GM18520 (cell line): ENCODE data around the gene CHCHD4.

Source experiments
- ATAC-seq: cut with Tn5 transposase; IDR thresholded peaks from one replicate; pipeline ENCODE4 v1.9.1; 2021; ENCODE audit not compliant: unreplicated experiment

Gene CHCHD4

GRCh38 chr3:14137445-14137844, 12.8 kb upstream of the CHCHD4 start:
- no peak for ATAC-seq

- no peak for ATAC-seq
Observed at GRCh38 chr3:14137004-14137403, 12.3 kb upstream of the CHCHD4 start.

GRCh38 chr3:14135581-14135980, 10.9 kb upstream of the CHCHD4 start:
- no peak for ATAC-seq

GRCh38 chr3:14134291-14134690, 9.6 kb upstream of the CHCHD4 start:
- ATAC-seq, result no peak

GRCh38 chr3:14133876-14134275, 9.2 kb upstream of the CHCHD4 start:
- no peak for ATAC-seq

GRCh38 chr3:14133188-14133800, 8.6 kb upstream of the CHCHD4 start:
- ATAC-seq, result no peak

- no peak for ATAC-seq
Observed at GRCh38 chr3:14132689-14133088, 8.0 kb upstream of the CHCHD4 start.

- ATAC-seq, result no peak
Observed at GRCh38 chr3:14132120-14132519, 7.5 kb upstream of the CHCHD4 start.

GRCh38 chr3:14131134-14131533, 6.5 kb upstream of the CHCHD4 start:
- no peak for ATAC-seq

- ATAC-seq, result no peak
Observed at GRCh38 chr3:14130707-14131106, 6.0 kb upstream of the CHCHD4 start.

GRCh38 chr3:14130230-14130629, 5.6 kb upstream of the CHCHD4 start:
- no peak for ATAC-seq

GRCh38 chr3:14129296-14129695, 4.6 kb upstream of the CHCHD4 start:
- ATAC-seq, result no peak

GRCh38 chr3:14128724-14129123, 4.1 kb upstream of the CHCHD4 start:
- no peak for ATAC-seq

GRCh38 chr3:14127516-14128161, 3.0 kb upstream of the CHCHD4 start:
- no peak for ATAC-seq

GRCh38 chr3:14126887-14127505, 2.3 kb upstream of the CHCHD4 start:
- no peak for ATAC-seq

GRCh38 chr3:14126017-14126886, 1.6 kb upstream of the CHCHD4 start:
- no peak for ATAC-seq

- ATAC-seq, result peak; percentile 3
Observed at GRCh38 chr3:14125193-14126016, 735 bp upstream of the CHCHD4 start.

GRCh38 chr3:14124223-14124614, 451 bp downstream of the CHCHD4 start:
- peak; percentile 18 for ATAC-seq

GRCh38 chr3:14123308-14124222, 1.1 kb downstream of the CHCHD4 start:
- no peak for ATAC-seq

GRCh38 chr3:14122301-14122700, 2.4 kb downstream of the CHCHD4 start:
- ATAC-seq, result no peak
